Stomach (tissue), 9 donors: ENCODE data around the gene MAN2A1. TPM values are rescaled to one million over a fixed set of nuclear protein-coding genes. Genes with fewer than 3 reads are reported as not detected.

Experiments used
- DNase-seq, 2 donors: peaks; one replicate each; pipeline versions ENCODE4 v3.0.0 to v3.0.0-alpha.2; 2013 to 2019
- H3K27ac ChIP-seq, 5 donors: fragments of 200-600 bp in 4 of 5; sonication (generic) in 4 of 5; one replicate each; pipeline ENCODE4 v1.5.1; 2013 to 2019; ENCODE audit warnings: mild to moderate bottlenecking in 1 of 5, moderate library complexity in 1 of 5
- H3K27me3 ChIP-seq, 3 donors: fragments of 200-600 bp; sonication (generic); one replicate each; pipeline ENCODE4 v1.5.1; 2017 to 2019; ENCODE audit warnings: mixed run types in 1 of 3
- H3K36me3 ChIP-seq, 4 donors: fragments of 200-600 bp; sonication (generic); 1 replicate in 3 of 4; 2 replicates in 1 of 4; pipeline ENCODE4 v1.5.1; 2016 to 2019
- H3K4me1 ChIP-seq, 4 donors: fragments of 200-600 bp; sonication (generic); one replicate each; pipeline ENCODE4 v1.5.1; 2016 to 2019
- H3K4me3 ChIP-seq, 4 donors: fragments of 200-600 bp; sonication (generic) in 3 of 4; one replicate each; pipeline ENCODE4 v1.5.1; 2016 to 2019; ENCODE audit warnings: mild to moderate bottlenecking in 1 of 4
- H3K9me3 ChIP-seq, 4 donors: fragments of 200-600 bp; sonication (generic); one replicate each; pipeline ENCODE4 v1.5.1; 2016 to 2019
- EP300 ChIP-seq: sonication (generic); formaldehyde crosslinking; IDR thresholded peaks from one replicate; pipeline ENCODE4 v1.6.1; 2017; ENCODE audit warnings: antibody characterized with exemption
- POLR2A ChIP-seq, 4 donors: fragments of 450-650 bp; IDR thresholded peaks; one replicate each; pipeline ENCODE4 v1.6.1; 2016; ENCODE audit warnings: antibody characterized with exemption in 4 of 4, control low read depth in 2 of 4, mild to moderate bottlenecking in 1 of 4, moderate library complexity in 1 of 4
- POLR2AphosphoS5 ChIP-seq, 3 donors: sonication (generic); formaldehyde crosslinking; IDR thresholded peaks; one replicate each; pipeline ENCODE4 v1.6.1; 2016; ENCODE audit warnings: antibody characterized with exemption in 3 of 3
- WGBS, 5 donors: extraction: QIAGEN DNeasy Blood & Tissue Kit in 3 of 5; methylation state at CpG; one replicate each; pipeline versions ENCODE4 v1.1.5 to v1.1.7; 2013 to 2018; 5-methylcytosine and 5-hydroxymethylcytosine counted together
- intact Hi-C: fragments of 100-400 bp; cut with DNase I; formaldehyde crosslinking; loops from one replicate; pipeline ENCODE4 v1.15.1; 2023; ENCODE audit warnings: low total_unique reads
- polyA plus RNA-seq, 3 donors: library from polyadenylated mRNA; stranded (reverse); fragments of 200-250 nt; gene quantifications; one replicate each; pipeline ENCODE4 v1.2.3, GENCODE V29; 2013
- total RNA-seq, 5 donors: library from RNA; depleted of rRNA; stranded (reverse); fragments of >200 nt; gene quantifications; one replicate each; pipeline versions ENCODE4 v1.1.0 to v1.2.3, GENCODE V29; 2014 to 2016
- TF ChIP-seq, protein P1 (sequence below), 7 experiments: fragments of 450-650 bp in 4 of 7; fragments of 200-600 bp in 3 of 7; sonication (generic) in 3 of 7; IDR thresholded peaks; one replicate each; pipeline ENCODE4 v1.5.1; 2016 to 2019; ENCODE audit warnings: antibody characterized with exemption in 7 of 7, control low read depth in 2 of 7, mild to moderate bottlenecking in 1 of 7
- donor health status: healthy with polysubstance abuse.
- donor health status: Bipolar disorder and iron deficiency.
- donor health status: healthy.

The MAN2A1 gene
- total and polyA plus RNA-seq, 8 donors, result 6.1 to 136 (median 33.6) TPM

DNA sequence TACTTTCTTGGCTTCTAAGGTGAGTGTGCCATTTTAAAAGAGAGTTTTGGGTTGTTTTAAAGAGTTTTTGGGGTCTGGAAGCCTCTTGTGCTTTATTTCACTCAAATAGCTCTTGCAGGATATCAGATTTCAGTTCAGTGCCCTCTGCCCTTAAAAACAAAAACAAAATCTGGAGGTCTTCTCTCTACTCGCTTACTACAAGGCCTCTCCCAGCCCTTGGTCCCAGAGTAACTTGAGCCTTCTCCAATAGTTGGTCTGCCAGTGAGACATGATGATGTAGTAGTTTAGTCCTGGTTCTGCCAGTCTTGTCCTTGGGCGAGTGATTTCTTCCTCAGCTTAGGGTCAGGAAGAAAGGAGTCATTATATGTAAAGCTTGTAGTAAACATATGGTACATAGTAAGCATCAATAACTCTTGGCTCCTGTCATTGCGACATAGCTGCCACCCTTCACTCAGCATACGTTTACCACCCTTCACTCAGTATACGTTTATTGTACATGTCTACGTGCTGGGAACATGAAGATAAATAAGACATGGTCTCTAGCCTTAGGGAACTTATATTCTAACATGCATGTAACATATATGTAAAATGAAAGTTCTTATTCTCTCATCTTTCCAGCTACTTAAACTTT lies 147.6 kb downstream of the MAN2A1 start:
- H3K27me3 ChIP-seq, result no peaks in the 10 kb centered on the region
- H3K36me3 ChIP-seq, result peaks cover 0 to 40% (median 36%) of the 10 kb centered on the region in 4 donors
- WGBS, 5 donors, result 91 to 96% (median 94%) methylated on average over 6 of the region's 6 CpGs
- intact Hi-C loops, result no loop called here
- no peak overlapping the region for H3K4me3 ChIP-seq
- no peaks in the 10 kb centered on the region for H3K9me3 ChIP-seq
- TF ChIP-seq EP300 (no peak), POLR2A (IDR thresholded peaks at IDR 0.05) (no peak), POLR2AphosphoS5 (IDR thresholded peaks at IDR 0.05) (no peak)
- TF ChIP-seq, protein P1, sequence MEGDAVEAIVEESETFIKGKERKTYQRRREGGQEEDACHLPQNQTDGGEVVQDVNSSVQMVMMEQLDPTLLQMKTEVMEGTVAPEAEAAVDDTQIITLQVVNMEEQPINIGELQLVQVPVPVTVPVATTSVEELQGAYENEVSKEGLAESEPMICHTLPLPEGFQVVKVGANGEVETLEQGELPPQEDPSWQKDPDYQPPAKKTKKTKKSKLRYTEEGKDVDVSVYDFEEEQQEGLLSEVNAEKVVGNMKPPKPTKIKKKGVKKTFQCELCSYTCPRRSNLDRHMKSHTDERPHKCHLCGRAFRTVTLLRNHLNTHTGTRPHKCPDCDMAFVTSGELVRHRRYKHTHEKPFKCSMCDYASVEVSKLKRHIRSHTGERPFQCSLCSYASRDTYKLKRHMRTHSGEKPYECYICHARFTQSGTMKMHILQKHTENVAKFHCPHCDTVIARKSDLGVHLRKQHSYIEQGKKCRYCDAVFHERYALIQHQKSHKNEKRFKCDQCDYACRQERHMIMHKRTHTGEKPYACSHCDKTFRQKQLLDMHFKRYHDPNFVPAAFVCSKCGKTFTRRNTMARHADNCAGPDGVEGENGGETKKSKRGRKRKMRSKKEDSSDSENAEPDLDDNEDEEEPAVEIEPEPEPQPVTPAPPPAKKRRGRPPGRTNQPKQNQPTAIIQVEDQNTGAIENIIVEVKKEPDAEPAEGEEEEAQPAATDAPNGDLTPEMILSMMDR (IDR thresholded peaks at IDR 0.05), result no peak
- no peak overlapping the region for H3K27ac ChIP-seq
- no peak for DNase-seq
- no peaks in the 10 kb centered on the region for H3K4me1 ChIP-seq

DNA sequence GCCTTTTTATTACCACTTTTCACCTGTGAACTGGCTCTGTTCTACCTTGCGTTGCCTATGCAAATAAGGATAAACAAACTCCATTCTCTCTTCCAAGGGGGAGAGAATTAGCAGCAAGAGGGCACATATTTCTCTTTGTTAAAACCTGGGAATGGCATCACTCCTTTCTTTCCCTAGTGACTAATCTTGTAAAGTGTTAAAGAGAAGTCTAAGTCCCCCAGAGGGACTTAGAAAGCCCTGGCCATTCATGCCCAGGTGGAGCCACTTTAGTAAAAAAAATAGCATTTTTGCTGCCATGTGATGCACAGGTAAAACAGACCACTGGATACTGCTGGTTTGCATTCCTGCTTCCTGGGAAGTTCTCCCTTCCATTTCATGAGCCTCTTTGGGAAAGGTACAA lies 148.4 kb downstream of the MAN2A1 start:
- no peaks in the 10 kb centered on the region for H3K27me3 ChIP-seq
- no peaks in the 10 kb centered on the region for H3K4me1 ChIP-seq
- no peaks in the 10 kb centered on the region for H3K9me3 ChIP-seq
- no peak overlapping the region for H3K27ac ChIP-seq
- DNase-seq, result no peak
- WGBS, 5 donors, result 89 to 100% (median 100%) methylated on average over 1 of the region's 1 CpG
- TF ChIP-seq, protein P1 (IDR thresholded peaks at IDR 0.05), result no peak
- TF ChIP-seq POLR2A (IDR thresholded peaks at IDR 0.05) (no peak), EP300 (no peak), POLR2AphosphoS5 (IDR thresholded peaks at IDR 0.05) (no peak)
- H3K36me3 ChIP-seq, result peaks cover 0 to 49% (median 36%) of the 10 kb centered on the region in 4 donors
- intact Hi-C loops, result no loop called here
- H3K4me3 ChIP-seq, result no peak overlapping the region

DNA sequence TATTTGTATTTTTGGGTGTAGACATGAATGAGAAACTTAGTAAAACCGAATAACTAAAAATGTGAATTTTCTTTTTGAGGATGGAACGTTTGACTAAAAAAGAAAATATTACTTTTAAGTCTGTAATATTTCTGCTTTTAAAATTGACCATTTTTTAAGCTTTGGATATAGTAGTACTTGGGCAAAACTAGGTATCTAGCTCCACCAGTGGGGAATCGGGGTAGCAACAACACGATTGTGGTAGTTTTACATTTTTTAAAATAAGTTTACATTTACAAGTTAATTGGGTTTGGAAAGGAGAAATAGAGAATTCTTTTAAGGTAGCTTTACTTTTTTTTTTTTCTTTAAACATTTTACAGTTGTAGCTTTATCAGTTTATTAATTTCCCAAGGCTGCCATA lies 154.4 kb downstream of the MAN2A1 start:
- intact Hi-C loops, result no loop called here
- Histone ChIP-seq H3K4me1 (no peaks in the 10 kb centered on the region), H3K4me3 (no peak overlapping the region), H3K9me3 (no peaks in the 10 kb centered on the region), H3K27ac (no peak overlapping the region), H3K27me3 (no peaks in the 10 kb centered on the region), H3K36me3 (peaks cover 13 to 77% (median 71%) of the 10 kb centered on the region in 4 donors)
- no peak for DNase-seq
- 91 to 97% (median 94%) methylated on average over 4 of the region's 4 CpGs for WGBS, 5 donors
- TF ChIP-seq POLR2AphosphoS5 (IDR thresholded peaks at IDR 0.05), result no peak

DNA sequence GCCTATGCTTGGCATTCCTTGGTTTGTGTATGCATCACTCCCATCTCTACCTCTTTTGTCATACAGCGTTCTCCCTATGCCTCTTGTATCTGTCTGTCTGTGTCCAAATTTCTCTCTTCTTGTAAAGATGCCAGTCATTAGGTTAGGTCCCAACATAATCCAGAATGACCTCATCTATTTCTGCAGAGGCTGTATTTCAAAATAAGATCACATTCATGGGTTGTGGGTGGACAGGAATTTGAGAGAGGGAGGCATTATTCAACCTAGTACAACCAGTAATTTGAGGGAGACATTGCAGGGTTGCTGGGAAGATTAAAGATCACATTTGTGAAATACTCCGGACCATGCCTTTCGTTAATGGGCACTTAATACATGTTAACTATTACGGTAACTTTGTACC lies 155.0 kb downstream of the MAN2A1 start:
- WGBS, 5 donors, result 69 to 80% (median 72%) methylated on average over 4 of the region's 4 CpGs
- no peak overlapping the region for H3K4me3 ChIP-seq
- no peak for DNase-seq
- intact Hi-C loops, result no loop called here
- peaks cover 13 to 82% (median 75%) of the 10 kb centered on the region in 4 donors for H3K36me3 ChIP-seq
- H3K4me1 ChIP-seq, result no peaks in the 10 kb centered on the region
- no peaks in the 10 kb centered on the region for H3K27me3 ChIP-seq
- H3K27ac ChIP-seq, result no peak overlapping the region
- no peaks in the 10 kb centered on the region for H3K9me3 ChIP-seq
- TF ChIP-seq, protein P1 (IDR thresholded peaks at IDR 0.05), result no peak
- no peak for TF ChIP-seq EP300
- no peak for TF ChIP-seq POLR2AphosphoS5 (IDR thresholded peaks at IDR 0.05)
- no peak for TF ChIP-seq POLR2A (IDR thresholded peaks at IDR 0.05)

DNA sequence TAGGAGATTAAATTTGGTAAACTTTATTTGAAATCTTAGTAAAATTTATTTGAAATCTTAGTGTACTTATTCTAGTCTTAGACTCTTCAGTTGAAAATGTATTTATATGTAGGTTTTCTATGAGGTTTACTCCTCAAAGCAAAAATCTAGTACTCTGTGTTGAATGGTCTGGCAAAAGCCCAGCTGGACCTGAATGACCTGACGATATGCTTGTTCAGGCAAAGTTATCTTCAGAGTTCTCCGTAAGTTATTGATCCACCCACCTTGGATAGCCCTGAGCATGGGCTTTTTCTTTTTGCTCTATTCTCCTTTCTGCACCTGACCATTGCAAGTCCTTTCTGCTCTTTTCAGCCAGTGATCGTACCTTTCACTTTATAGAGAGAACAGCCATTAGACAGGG lies 158.4 kb downstream of the MAN2A1 start:
- H3K4me1 ChIP-seq, result peaks cover 0 to 8% (median 3%) of the 10 kb centered on the region in 4 donors

More for the DNA sequence above, 158.4 kb downstream of the MAN2A1 start:
- no peaks in the 10 kb centered on the region for H3K27me3 ChIP-seq
- 89 to 98% (median 94%) methylated on average over 3 of the region's 3 CpGs for WGBS, 5 donors
- TF ChIP-seq EP300, result no peak
- no peak for TF ChIP-seq POLR2A (IDR thresholded peaks at IDR 0.05)
- TF ChIP-seq, protein P1 (IDR thresholded peaks at IDR 0.05), result no peak
- no peak for TF ChIP-seq POLR2AphosphoS5 (IDR thresholded peaks at IDR 0.05)
- H3K4me3 ChIP-seq, result no peak overlapping the region
- peaks cover 13 to 75% (median 74%) of the 10 kb centered on the region in 4 donors for H3K36me3 ChIP-seq
- H3K9me3 ChIP-seq, result no peaks in the 10 kb centered on the region
- DNase-seq, result no peak
- H3K27ac ChIP-seq, result no peak overlapping the region
- intact Hi-C loops, result no loop called here
